ENCODE measurements around the gene STK39.

GRCh38 chr2:168145426-168146310 is 101.7 kb downstream of the STK39 start:
- TF ChIP-seq CTCF (optimal IDR thresholded peaks at IDR 0.05 in 1 of 3, IDR thresholded peaks at IDR 0.05 in 1 of 3, conservative IDR thresholded peaks at IDR 0.05 in 1 of 3; ENCODE audit: extremely low read depth in 1 of 3, insufficient read depth in 2 of 3, low read length in 3 of 3) (no peak), EZH2 (IDR thresholded peaks at IDR 0.05; ENCODE audit: low read length) (no peak)
